ENCODE results near the gene NFKBIE.
A peak's percentile ranks its signal among the peaks of the same experiment; 100 is the strongest.

Gene NFKBIE

DNA sequence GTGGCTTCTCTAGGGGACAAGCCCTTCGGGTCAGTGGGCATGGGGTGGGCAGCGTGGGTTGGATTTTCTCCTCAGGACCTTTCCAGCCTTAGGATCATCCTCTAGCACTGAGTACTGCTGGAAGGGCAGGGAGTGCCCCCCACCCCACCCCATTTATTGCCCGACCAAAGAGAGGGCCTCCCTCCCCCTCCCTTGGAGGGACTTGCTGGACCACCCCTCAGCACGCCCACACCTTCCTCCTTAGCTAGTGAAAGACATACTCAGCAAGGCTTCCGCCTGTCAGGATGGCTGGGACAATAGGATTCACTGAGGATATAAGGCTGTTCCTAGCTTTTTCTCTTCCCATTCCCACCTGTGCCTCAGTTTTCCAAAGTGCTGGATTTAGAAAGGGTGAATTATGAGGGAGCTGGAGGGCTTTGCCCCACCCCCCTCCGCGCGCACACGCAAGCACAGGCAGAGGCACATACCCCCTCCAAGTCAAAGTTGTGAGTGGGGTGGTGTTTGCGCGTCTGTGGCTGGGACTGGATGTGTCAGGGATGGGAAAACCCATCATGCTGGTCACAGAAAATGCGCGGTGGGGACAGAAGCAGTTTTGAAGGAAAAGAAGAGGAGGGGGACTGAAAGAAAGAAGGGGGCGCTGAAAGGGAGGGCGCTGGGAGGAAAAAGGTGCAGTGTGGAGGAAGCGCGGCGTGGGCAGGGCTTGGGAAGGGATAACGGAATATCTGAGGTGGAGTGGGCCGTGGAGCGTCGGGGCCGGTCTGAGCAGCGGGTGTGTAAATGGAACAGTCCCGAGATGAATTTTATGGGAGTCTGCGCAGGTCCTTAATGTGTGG lies 42.6 kb downstream of the NFKBIE start:
- TF ChIP-seq, protein P1, sequence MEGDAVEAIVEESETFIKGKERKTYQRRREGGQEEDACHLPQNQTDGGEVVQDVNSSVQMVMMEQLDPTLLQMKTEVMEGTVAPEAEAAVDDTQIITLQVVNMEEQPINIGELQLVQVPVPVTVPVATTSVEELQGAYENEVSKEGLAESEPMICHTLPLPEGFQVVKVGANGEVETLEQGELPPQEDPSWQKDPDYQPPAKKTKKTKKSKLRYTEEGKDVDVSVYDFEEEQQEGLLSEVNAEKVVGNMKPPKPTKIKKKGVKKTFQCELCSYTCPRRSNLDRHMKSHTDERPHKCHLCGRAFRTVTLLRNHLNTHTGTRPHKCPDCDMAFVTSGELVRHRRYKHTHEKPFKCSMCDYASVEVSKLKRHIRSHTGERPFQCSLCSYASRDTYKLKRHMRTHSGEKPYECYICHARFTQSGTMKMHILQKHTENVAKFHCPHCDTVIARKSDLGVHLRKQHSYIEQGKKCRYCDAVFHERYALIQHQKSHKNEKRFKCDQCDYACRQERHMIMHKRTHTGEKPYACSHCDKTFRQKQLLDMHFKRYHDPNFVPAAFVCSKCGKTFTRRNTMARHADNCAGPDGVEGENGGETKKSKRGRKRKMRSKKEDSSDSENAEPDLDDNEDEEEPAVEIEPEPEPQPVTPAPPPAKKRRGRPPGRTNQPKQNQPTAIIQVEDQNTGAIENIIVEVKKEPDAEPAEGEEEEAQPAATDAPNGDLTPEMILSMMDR (IDR thresholded peaks at IDR 0.05; ENCODE audit: insufficient read depth, low read length, missing control alignments): no peak
- no peak for DNase-seq (ENCODE audit: low read depth, low spot score)
- CTCF ChIA-PET: interaction anchor here (0.9 to 8.2 kb wide), 11 partner anchors 10 to 125 kb away, joined by 3 to 175 read pairs (median 5); partner anchors contain the start of gene HSP90AB1
- peak overlapping the region; percentile 63 for H3K4me3 ChIP-seq (ENCODE audit: low read depth, low read length)
- POLR2A ChIA-PET: interaction anchor here (0.7 to 2.6 kb wide), 5 partner anchors 12 to 32 kb away, joined by 3 to 16 read pairs (median 3); partner anchors contain the start of gene HSP90AB1

DNA sequence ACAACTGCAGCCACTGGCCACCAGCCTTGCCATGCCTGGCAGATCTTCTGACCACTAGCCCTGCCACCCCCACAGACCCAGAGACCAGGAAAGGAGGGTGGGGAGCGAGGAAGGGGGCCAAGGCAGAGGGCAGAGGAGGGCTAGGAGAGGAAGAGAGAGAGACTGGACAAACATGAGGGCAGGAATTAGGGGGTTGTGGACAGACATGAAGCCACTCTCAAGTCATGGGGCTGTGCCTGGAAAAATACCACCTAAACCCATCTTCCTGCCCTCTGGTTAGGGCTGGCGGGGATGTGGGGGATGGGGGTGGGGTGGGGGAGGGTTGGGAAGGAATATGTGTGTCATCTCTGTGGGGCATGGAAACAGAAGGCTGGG lies 43.4 kb downstream of the NFKBIE start:
- POLR2A ChIA-PET: interaction anchor here (1.0 to 1.3 kb wide), 3 partner anchors 13 to 25 kb away, joined by 3 to 7 read pairs (median 3); partner anchors contain the start of gene HSP90AB1
- no peak for DNase-seq (ENCODE audit: low read depth, low spot score)
- CTCF ChIA-PET: interaction anchor here (1.0 to 8.2 kb wide), 10 partner anchors 9 to 124 kb away, joined by 3 to 175 read pairs (median 5); partner anchors contain the start of gene HSP90AB1
- no peak overlapping the region for H3K4me3 ChIP-seq (ENCODE audit: low read depth, low read length)
- TF ChIP-seq, protein P1 (IDR thresholded peaks at IDR 0.05; ENCODE audit: insufficient read depth, low read length, missing control alignments): no peak

DNA sequence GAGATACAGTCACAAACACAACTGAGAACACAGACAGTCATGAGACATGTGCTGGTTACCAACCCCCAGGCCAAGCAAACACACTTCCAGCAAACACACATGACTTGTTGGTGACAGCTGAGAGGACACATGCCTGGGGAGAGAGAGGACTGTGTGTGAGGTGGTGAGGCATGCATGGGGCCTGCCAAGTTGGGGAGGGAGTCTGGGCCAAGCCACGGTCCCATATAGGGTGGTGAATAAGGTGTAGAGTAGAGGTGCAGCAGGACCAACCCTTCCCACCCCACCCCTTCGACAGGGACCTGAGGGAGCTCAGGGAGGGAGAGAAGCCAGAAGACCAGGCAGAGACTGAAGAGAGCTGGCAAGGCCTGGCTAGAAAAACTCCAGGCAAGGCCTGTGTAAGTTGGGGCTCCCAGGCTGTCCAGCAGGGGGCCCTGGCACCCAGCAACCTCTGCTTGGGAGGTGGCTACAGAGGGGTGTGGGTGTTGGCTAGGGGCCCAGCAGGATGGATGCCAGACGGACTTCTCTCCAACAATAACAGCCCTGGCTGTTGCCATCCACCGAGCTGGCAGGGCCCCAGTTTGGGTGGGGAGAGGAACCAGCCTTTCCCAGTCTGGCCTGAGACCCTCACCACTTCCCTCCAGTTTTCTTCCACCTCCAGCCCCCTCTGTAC lies 43.9 kb downstream of the NFKBIE start:
- H3K4me3 ChIP-seq (ENCODE audit: low read depth, low read length): no peak overlapping the region
- POLR2A ChIA-PET: interaction anchor here (1.0 to 1.3 kb wide), 3 partner anchors 13 to 25 kb away, joined by 3 to 7 read pairs (median 3); partner anchors contain the start of gene HSP90AB1
- TF ChIP-seq, protein P1 (IDR thresholded peaks at IDR 0.05; ENCODE audit: insufficient read depth, low read length, missing control alignments): peak; percentile 90
- no peak for DNase-seq (ENCODE audit: low read depth, low spot score)
- CTCF ChIA-PET: interaction anchor here (0.6 to 8.2 kb wide), 11 partner anchors 9 to 124 kb away, joined by 3 to 175 read pairs (median 4); no protein-coding TSS in a partner anchor

DNA sequence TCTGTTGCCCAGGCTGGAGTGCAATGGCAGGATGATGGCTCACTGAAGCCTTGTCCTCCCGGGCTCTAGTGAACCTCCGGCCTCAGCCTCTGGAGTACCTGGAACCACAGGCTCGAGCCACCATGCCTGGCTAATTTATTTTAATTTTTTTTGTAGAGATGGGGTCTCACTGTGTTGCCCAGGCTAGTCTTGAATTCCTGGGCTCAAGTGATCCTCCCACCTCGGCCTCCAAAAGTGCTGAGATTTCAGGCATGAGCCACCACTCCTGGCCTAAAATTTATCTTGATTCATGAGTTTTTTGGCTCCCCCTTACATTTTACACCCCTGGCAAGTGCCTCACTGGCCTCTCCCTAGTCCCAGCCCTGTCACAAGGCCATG lies 44.4 kb downstream of the NFKBIE start:
- ChIA-PET CTCF (interaction anchor here (0.6 to 8.2 kb wide), 10 partner anchors 8 to 123 kb away, joined by 3 to 175 read pairs (median 4); no protein-coding TSS in a partner anchor), POLR2A (interaction anchor here (1.0 to 1.3 kb wide), 3 partner anchors 14 to 26 kb away, joined by 3 to 7 read pairs (median 3); partner anchors contain the start of gene HSP90AB1)
- TF ChIP-seq, protein P1 (IDR thresholded peaks at IDR 0.05; ENCODE audit: insufficient read depth, low read length, missing control alignments): no peak
- no peak overlapping the region for H3K4me3 ChIP-seq (ENCODE audit: low read depth, low read length)
- no peak for DNase-seq (ENCODE audit: low read depth, low spot score)

DNA sequence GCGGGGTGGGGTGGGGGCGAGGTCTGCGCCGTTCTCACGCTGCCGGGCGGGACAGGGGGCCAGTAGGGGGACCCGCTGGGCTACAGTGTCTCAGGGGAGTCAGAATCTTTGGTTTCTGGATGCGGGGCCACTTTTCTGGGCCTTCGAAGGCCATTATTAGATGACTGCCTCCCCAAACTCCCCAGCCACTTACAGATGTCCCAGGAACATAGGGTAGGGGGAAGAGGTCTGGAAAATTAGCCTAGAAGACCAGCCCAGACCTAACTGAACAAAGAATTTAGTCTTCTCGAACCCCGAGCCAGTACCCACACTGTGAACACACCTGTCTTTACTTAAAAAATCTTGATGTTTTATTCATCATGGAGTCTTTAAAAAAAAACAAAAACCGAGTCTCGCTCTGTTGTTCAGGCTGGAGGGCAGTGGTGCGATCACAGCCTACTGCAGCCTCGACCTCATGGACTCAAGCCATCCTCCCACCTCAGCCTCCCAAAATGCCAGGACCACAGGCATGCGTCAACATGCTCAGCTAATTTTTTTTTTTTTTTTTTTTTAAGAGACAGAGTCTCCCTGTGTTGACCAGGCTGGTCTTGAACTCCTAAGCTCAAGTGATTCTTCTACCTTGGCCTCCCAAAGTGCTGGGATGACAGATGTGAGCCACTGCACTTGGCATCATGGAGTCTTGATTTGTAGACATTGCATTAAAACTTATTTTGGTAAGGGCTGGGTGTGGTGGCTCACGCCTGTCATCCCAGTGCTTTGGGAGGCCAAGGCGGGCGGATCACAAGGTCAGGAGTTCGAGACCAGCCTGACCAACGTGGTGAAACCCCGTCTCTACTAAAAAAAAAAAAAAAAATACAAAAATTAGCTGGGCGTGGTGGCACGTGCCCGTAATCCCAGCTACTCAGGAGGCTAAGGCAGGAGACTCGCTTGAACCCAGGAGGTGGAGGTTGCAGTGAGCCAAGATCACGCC lies 45.3 kb downstream of the NFKBIE start:
- ChIA-PET POLR2A (interaction anchor here (1.3 kb wide), 1 partner anchor 27 kb away, joined by 7 read pairs; the partner anchor contains the start of gene HSP90AB1), CTCF (interaction anchor here (1.0 to 1.7 kb wide), 6 partner anchors 14 to 59 kb away, joined by 3 to 5 read pairs (median 4); partner anchors contain the start of gene SLC35B2)
- DNase-seq (ENCODE audit: low read depth, low spot score): no peak
- TF ChIP-seq, protein P1 (IDR thresholded peaks at IDR 0.05; ENCODE audit: insufficient read depth, low read length, missing control alignments): no peak
- H3K4me3 ChIP-seq (ENCODE audit: low read depth, low read length): no peak overlapping the region; the same call in 1 of the 2 replicates
